ENCODE results near the gene CLTB.

DNA sequence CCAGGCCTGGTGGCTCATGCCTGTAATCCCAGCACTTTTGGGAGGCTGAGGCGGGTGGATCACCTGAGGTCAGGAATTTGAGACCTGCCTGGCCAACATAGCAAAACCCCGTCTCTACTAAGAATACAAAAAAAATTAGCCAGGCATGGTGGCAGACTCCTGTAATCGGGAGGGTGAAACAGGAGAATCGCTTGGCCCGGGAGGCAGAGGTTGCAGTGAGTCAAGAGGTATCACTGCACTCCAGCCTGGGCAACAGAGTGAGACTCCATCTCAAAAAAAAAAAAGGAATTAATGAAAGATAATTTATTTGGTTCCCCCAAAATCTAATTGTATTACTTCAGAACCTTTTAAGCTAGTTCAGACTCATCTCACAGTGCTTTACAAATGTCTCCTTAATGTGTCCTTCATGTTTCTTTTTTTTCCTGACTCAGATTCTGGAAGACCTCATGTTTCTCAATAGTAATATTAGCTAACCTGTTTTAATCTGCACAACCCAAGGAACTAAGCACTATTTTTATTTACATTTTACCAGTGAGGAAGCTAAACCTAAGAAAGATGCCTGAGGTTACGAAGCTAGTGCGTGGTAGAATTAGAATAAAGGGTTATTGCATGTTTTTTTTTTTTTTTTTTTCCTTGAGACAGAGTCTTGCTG is 46.9 kb upstream of the CLTB start:
- TF ChIP-seq ARNT (IDR thresholded peaks at IDR 0.05) (no peak), L3MBTL2 (conservative IDR thresholded peaks at IDR 0.05) (no peak), FOXM1 (IDR thresholded peaks at IDR 0.05; ENCODE audit: borderline replicate concordance) (no peak), ELF4 (IDR thresholded peaks at IDR 0.05) (no peak), SP1 (IDR thresholded peaks at IDR 0.05) (no peak), HDGF (IDR thresholded peaks at IDR 0.05; ENCODE audit: borderline replicate concordance) (no peak), FOXK2 (IDR thresholded peaks at IDR 0.05) (no peak), CTBP1 (IDR thresholded peaks at IDR 0.05; ENCODE audit: borderline replicate concordance) (no peak), ZNF384 (IDR thresholded peaks at IDR 0.05) (no peak), SUZ12 (IDR thresholded peaks at IDR 0.05) (no peak), BHLHE40 (IDR thresholded peaks at IDR 0.05; ENCODE audit: borderline replicate concordance) (no peak), TARDBP (IDR thresholded peaks at IDR 0.05) (no peak), FOXA1 (IDR thresholded peaks at IDR 0.05) (no peak)
